ENCODE measurements around the gene PPARD. TPM values are rescaled to one million over a fixed set of nuclear protein-coding genes. Genes with fewer than 3 reads are reported as not detected.

PPARD gene
- total and polyA plus RNA-seq, 2 of the 13 experiments (the other 11 are each of a cell fraction or from before 2014, with no cell fraction given): 6.1 to 13.3 TPM

DNA sequence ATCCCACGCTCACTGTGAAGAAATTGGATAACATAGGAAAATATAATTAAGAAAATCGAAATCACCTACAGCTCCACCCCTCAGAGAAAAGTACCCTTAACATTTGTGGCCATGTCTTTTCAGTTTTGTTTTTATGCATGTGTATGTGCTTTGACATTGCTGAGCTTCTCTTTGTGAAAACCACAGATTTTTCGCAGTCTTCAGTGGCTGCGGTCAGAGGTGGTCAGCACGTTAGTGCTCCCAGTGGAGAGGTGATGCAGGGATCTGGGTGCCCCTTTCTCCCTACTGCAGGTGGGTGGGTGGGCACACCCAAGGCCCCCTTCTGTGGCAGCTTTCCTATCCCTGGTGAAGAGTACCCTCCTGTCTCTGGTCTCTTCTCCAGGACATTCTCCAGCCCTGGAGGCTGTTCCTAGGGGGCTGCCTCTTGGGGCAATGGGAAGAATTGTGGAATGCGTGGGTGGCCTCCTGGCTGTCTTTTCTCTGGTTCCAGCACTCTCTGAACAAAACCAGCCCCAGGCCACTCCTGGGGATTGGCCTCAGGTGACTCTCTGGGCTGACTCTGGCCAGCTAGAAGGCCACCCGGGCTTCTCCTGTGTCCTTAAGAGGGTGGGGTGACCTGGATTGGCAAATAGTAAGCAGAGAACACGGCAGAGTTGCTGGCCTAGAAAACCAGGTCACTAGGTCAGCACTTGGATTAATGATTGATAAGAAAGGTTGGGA lies 59.9 kb downstream of the PPARD start (continued):
- TF ChIP-seq, protein P1, sequence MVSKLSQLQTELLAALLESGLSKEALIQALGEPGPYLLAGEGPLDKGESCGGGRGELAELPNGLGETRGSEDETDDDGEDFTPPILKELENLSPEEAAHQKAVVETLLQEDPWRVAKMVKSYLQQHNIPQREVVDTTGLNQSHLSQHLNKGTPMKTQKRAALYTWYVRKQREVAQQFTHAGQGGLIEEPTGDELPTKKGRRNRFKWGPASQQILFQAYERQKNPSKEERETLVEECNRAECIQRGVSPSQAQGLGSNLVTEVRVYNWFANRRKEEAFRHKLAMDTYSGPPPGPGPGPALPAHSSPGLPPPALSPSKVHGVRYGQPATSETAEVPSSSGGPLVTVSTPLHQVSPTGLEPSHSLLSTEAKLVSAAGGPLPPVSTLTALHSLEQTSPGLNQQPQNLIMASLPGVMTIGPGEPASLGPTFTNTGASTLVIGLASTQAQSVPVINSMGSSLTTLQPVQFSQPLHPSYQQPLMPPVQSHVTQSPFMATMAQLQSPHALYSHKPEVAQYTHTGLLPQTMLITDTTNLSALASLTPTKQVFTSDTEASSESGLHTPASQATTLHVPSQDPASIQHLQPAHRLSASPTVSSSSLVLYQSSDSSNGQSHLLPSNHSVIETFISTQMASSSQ (IDR thresholded peaks at IDR 0.05; ENCODE audit: low read depth): peak; percentile 97
- TF ChIP-seq, protein P1 (CRISPR knock-in tag; IDR thresholded peaks at IDR 0.05; ENCODE audit: borderline replicate concordance): peak; percentile 98
- TF ChIP-seq, protein P2, sequence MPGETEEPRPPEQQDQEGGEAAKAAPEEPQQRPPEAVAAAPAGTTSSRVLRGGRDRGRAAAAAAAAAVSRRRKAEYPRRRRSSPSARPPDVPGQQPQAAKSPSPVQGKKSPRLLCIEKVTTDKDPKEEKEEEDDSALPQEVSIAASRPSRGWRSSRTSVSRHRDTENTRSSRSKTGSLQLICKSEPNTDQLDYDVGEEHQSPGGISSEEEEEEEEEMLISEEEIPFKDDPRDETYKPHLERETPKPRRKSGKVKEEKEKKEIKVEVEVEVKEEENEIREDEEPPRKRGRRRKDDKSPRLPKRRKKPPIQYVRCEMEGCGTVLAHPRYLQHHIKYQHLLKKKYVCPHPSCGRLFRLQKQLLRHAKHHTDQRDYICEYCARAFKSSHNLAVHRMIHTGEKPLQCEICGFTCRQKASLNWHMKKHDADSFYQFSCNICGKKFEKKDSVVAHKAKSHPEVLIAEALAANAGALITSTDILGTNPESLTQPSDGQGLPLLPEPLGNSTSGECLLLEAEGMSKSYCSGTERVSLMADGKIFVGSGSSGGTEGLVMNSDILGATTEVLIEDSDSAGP (CRISPR knock-in tag; IDR thresholded peaks at IDR 0.05; ENCODE audit: borderline replicate concordance): peak; percentile 92
- TF ChIP-seq PRPF4 (IDR thresholded peaks at IDR 0.05; ENCODE audit: low read depth, low read length, poor library complexity, severe bottlenecking) (no peak), ZNF773 (CRISPR knock-in tag; IDR thresholded peaks at IDR 0.05; ENCODE audit: borderline replicate concordance) (no peak), PAWR (CRISPR knock-in tag; IDR thresholded peaks at IDR 0.05; ENCODE audit: borderline replicate concordance) (no peak), SMAD3 (CRISPR knock-in tag; IDR thresholded peaks at IDR 0.05) (no peak), SP4 (CRISPR knock-in tag; IDR thresholded peaks at IDR 0.05) (no peak), SMARCC2 (IDR thresholded peaks at IDR 0.05) (no peak), ZIK1 (CRISPR knock-in tag; IDR thresholded peaks at IDR 0.05; ENCODE audit: borderline replicate concordance, low read depth) (no peak), BCL6 (CRISPR knock-in tag; IDR thresholded peaks at IDR 0.05) (peak; percentile 95), ZNF235 (CRISPR knock-in tag; IDR thresholded peaks at IDR 0.05; ENCODE audit: borderline replicate concordance) (no peak), SOX6 (IDR thresholded peaks at IDR 0.05) (no peak), SOX6 (CRISPR knock-in tag; IDR thresholded peaks at IDR 0.05) (peak; percentile 74), ARNTL (CRISPR knock-in tag; IDR thresholded peaks at IDR 0.05) (no peak), ZNF672 (CRISPR knock-in tag; IDR thresholded peaks at IDR 0.05) (no peak), CEBPG (CRISPR knock-in tag; IDR thresholded peaks at IDR 0.05) (peak; percentile 83), SP2 (CRISPR knock-in tag; IDR thresholded peaks at IDR 0.05) (no peak), ZNF557 (CRISPR knock-in tag; IDR thresholded peaks at IDR 0.05) (no peak), EED (CRISPR knock-in tag; IDR thresholded peaks at IDR 0.05) (no peak), ZNF230 (CRISPR knock-in tag; IDR thresholded peaks at IDR 0.05) (peak; percentile 68; the same call in 1 of the 2 replicates), HCFC1 (IDR thresholded peaks at IDR 0.05; ENCODE audit: low read depth, low read length) (no peak), ZNF329 (CRISPR knock-in tag; IDR thresholded peaks at IDR 0.05; ENCODE audit: low read depth) (no peak)
- TF ChIP-seq, protein P3, sequence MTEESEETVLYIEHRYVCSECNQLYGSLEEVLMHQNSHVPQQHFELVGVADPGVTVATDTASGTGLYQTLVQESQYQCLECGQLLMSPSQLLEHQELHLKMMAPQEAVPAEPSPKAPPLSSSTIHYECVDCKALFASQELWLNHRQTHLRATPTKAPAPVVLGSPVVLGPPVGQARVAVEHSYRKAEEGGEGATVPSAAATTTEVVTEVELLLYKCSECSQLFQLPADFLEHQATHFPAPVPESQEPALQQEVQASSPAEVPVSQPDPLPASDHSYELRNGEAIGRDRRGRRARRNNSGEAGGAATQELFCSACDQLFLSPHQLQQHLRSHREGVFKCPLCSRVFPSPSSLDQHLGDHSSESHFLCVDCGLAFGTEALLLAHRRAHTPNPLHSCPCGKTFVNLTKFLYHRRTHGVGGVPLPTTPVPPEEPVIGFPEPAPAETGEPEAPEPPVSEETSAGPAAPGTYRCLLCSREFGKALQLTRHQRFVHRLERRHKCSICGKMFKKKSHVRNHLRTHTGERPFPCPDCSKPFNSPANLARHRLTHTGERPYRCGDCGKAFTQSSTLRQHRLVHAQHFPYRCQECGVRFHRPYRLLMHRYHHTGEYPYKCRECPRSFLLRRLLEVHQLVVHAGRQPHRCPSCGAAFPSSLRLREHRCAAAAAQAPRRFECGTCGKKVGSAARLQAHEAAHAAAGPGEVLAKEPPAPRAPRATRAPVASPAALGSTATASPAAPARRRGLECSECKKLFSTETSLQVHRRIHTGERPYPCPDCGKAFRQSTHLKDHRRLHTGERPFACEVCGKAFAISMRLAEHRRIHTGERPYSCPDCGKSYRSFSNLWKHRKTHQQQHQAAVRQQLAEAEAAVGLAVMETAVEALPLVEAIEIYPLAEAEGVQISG (CRISPR knock-in tag; IDR thresholded peaks at IDR 0.05): peak; percentile 78

Data from HepG2 (cell line).